Thyroid gland (tissue), 4 donors: ENCODE results near the gene CST9.

Experiments
- POLR2A ChIP-seq, 2 donors: fragments of 450-650 bp; IDR thresholded peaks; one replicate each; pipeline ENCODE4 v1.6.1; 2017; ENCODE audit warnings: antibody characterized with exemption in 2 of 2, mild to moderate bottlenecking in 2 of 2, moderate library complexity in 1 of 2
- TF ChIP-seq, protein P1 (sequence below), 6 experiments: fragments of 200-600 bp in 3 of 6; fragments of 450-650 bp in 3 of 6; sonication (generic) in 3 of 6; IDR thresholded peaks; one replicate each; pipeline ENCODE4 v1.5.1; 2016 to 2019; ENCODE audit warnings: antibody characterized with exemption in 6 of 6, mild to moderate bottlenecking in 2 of 6, inconsistent platforms in 1 of 6, moderate library complexity in 1 of 6

DNA sequence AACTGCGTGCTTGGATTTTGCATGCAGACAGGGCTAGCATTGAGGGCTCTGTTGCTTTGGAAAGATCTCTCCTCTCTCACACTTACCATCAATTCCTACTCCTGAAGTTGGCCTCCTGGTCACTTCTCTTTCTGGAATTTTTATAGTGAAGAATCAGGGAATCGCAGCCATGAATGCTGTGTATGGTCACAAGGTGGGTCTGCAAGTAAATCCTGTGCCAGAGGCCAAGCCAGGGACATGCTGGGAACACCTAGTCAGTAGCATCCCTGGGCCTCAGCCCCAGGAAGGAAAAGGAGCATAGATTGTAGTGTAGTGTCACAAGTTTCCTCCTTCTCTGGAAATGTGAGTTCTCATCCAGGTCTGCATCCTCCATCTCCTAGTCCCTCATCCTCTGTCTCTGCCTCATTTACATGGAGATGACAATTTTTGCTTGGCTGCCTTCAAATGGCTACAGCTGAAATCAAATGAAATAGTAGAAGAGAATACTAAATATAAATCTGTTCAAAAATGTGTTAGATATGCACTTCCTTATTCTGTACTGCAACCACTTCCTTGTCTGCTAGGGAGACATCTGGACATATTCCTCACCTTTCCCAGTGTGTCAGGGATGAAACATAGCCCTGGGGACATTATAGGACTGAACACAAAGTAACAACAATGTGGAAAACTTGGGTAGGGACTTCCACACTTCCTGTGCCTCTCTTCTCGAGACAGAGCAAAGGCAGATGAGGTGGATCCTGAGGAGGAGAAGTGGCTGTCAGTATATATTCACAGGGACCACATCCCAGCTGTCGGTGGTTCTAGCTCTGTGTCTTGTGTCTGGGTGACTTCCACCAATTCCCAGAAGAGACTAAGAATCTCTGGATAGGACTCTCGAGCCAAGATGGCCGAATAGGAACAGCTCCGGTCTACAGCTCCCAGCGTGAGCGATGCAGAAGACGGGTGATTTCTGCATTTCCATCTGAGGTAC lies 17.0 kb downstream of the CST9 start:
- TF ChIP-seq, protein P1, sequence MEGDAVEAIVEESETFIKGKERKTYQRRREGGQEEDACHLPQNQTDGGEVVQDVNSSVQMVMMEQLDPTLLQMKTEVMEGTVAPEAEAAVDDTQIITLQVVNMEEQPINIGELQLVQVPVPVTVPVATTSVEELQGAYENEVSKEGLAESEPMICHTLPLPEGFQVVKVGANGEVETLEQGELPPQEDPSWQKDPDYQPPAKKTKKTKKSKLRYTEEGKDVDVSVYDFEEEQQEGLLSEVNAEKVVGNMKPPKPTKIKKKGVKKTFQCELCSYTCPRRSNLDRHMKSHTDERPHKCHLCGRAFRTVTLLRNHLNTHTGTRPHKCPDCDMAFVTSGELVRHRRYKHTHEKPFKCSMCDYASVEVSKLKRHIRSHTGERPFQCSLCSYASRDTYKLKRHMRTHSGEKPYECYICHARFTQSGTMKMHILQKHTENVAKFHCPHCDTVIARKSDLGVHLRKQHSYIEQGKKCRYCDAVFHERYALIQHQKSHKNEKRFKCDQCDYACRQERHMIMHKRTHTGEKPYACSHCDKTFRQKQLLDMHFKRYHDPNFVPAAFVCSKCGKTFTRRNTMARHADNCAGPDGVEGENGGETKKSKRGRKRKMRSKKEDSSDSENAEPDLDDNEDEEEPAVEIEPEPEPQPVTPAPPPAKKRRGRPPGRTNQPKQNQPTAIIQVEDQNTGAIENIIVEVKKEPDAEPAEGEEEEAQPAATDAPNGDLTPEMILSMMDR (IDR thresholded peaks at IDR 0.05), result no peak
- no peak for TF ChIP-seq POLR2A (IDR thresholded peaks at IDR 0.05)
